Immature natural killer cell (primary cell): ENCODE data around the gene ATP10B. TPM values are rescaled to one million over a fixed set of nuclear protein-coding genes. Genes with fewer than 3 reads are reported as not detected.

Source experiments
- DNase-seq, 3 donors: peaks; one replicate each; pipeline ENCODE4 v3.0.0; 2022; ENCODE audit warnings: mixed read lengths in 1 of 3
- H3K27ac Mint-ChIP-seq, 6 donors: one replicate each; pipeline ENCODE4 v1.8.0; 2020; ENCODE audit warnings: mixed read lengths in 6 of 6, mild to moderate bottlenecking in 5 of 6, inconsistent platforms in 4 of 6, moderate library complexity in 3 of 6
- H3K27me3 Mint-ChIP-seq, 3 donors: one replicate each; pipeline ENCODE4 v1.8.0; 2020 to 2021; ENCODE audit warnings: low read depth in 3 of 3, mild to moderate bottlenecking in 3 of 3, mixed read lengths in 3 of 3, moderate library complexity in 3 of 3, inconsistent platforms in 1 of 3
- H3K36me3 Mint-ChIP-seq, 3 donors: one replicate each; pipeline ENCODE4 v1.8.0; 2020; ENCODE audit warnings: mixed read lengths in 3 of 3, inconsistent platforms in 2 of 3, mild to moderate bottlenecking in 2 of 3
- H3K4me1 Mint-ChIP-seq, 2 donors: one replicate each; pipeline ENCODE4 v1.8.0; 2020; ENCODE audit warnings: inconsistent platforms in 2 of 2, mild to moderate bottlenecking in 2 of 2, mixed read lengths in 2 of 2, moderate library complexity in 1 of 2
- H3K4me3 Mint-ChIP-seq, 5 donors: one replicate each; pipeline ENCODE4 v1.8.0; 2020; ENCODE audit warnings: mild to moderate bottlenecking in 5 of 5, mixed read lengths in 5 of 5, inconsistent platforms in 3 of 5, moderate library complexity in 3 of 5
- H3K9me3 Mint-ChIP-seq, 6 donors: one replicate each; pipeline ENCODE4 v1.8.0; 2020; ENCODE audit warnings: mild to moderate bottlenecking in 6 of 6, mixed read lengths in 6 of 6, inconsistent platforms in 4 of 6, moderate library complexity in 3 of 6
- polyA plus RNA-seq, 3 donors: library from polyadenylated mRNA; unstranded; fragments of 300-500 nt; fragmentation: Illumina TruSeq; gene quantifications; one replicate each; pipeline ENCODE4 v1.2.3, GENCODE V29; 2021

ATP10B gene
- polyA plus RNA-seq, 3 donors from 2014 or later, result not detected

GRCh38 chr5:160643616-160644240 lies 208.3 kb downstream of the ATP10B start:
- no peak for DNase-seq
- H3K9me3 Mint-ChIP-seq, result peaks cover 0 to 2% (median 0%) of the 10 kb centered on the region in 6 donors
- no peaks in the 10 kb centered on the region for H3K36me3 Mint-ChIP-seq
- H3K27ac Mint-ChIP-seq, result no peak overlapping the region
- H3K4me1 Mint-ChIP-seq, result no peaks in the 10 kb centered on the region
- H3K27me3 Mint-ChIP-seq, result peaks cover 0 to 6% (median 2%) of the 10 kb centered on the region in 3 donors
- H3K4me3 Mint-ChIP-seq, result no peak overlapping the region

- H3K36me3 Mint-ChIP-seq, result no peaks in the 10 kb centered on the region
- peaks cover 3 to 5% (median 5%) of the 10 kb centered on the region in 3 donors for H3K27me3 Mint-ChIP-seq
Observed at GRCh38 chr5:160641405-160641804, 210.6 kb downstream of the ATP10B start.

GRCh38 chr5:160640406-160640805 lies 211.6 kb downstream of the ATP10B start:
- no peak for DNase-seq
- Mint-ChIP-seq H3K27ac (no peak overlapping the region), H3K27me3 (peaks cover 3 to 5% (median 5%) of the 10 kb centered on the region in 3 donors), H3K9me3 (peaks cover 0 to 4% (median 0%) of the 10 kb centered on the region in 6 donors), H3K4me3 (no peak overlapping the region), H3K36me3 (no peaks in the 10 kb centered on the region), H3K4me1 (no peaks in the 10 kb centered on the region)

More at GRCh38 chr5:160641405-160641804, 210.6 kb downstream of the ATP10B start:
- no peak for DNase-seq
- Mint-ChIP-seq H3K4me3 (no peak overlapping the region), H3K4me1 (no peaks in the 10 kb centered on the region), H3K27ac (no peak overlapping the region), H3K9me3 (peaks cover 0 to 4% (median 0%) of the 10 kb centered on the region in 6 donors)

GRCh38 chr5:160638161-160638742 lies 213.8 kb downstream of the ATP10B start:
- Mint-ChIP-seq H3K27ac (no peak overlapping the region), H3K27me3 (peaks cover 3 to 5% (median 5%) of the 10 kb centered on the region in 3 donors), H3K4me1 (no peaks in the 10 kb centered on the region), H3K9me3 (peaks cover 0 to 4% (median 0%) of the 10 kb centered on the region in 6 donors), H3K4me3 (no peak overlapping the region), H3K36me3 (no peaks in the 10 kb centered on the region)
- no peak for DNase-seq

- DNase-seq, result no peak
- Mint-ChIP-seq H3K27me3 (peaks cover 3 to 5% (median 5%) of the 10 kb centered on the region in 3 donors), H3K4me3 (no peak overlapping the region), H3K27ac (no peak overlapping the region), H3K36me3 (no peaks in the 10 kb centered on the region), H3K4me1 (no peaks in the 10 kb centered on the region), H3K9me3 (peaks cover 0 to 4% (median 0%) of the 10 kb centered on the region in 6 donors)
Observed at GRCh38 chr5:160637357-160638090, 214.5 kb downstream of the ATP10B start.

GRCh38 chr5:160635663-160636062 lies 216.3 kb downstream of the ATP10B start:
- no peak overlapping the region for H3K4me3 Mint-ChIP-seq
- H3K4me1 Mint-ChIP-seq, result no peaks in the 10 kb centered on the region
- DNase-seq, result no peak
- no peaks in the 10 kb centered on the region for H3K36me3 Mint-ChIP-seq
- peaks cover 4 to 5% (median 5%) of the 10 kb centered on the region in 3 donors for H3K27me3 Mint-ChIP-seq
- H3K9me3 Mint-ChIP-seq, result peaks cover 0 to 4% (median 0%) of the 10 kb centered on the region in 6 donors
- no peak overlapping the region for H3K27ac Mint-ChIP-seq

GRCh38 chr5:160635046-160635445 lies 217.0 kb downstream of the ATP10B start:
- Mint-ChIP-seq H3K27ac (no peak overlapping the region), H3K9me3 (peaks cover 0 to 4% (median 0%) of the 10 kb centered on the region in 6 donors), H3K27me3 (peaks cover 4 to 5% (median 5%) of the 10 kb centered on the region in 3 donors), H3K4me1 (no peaks in the 10 kb centered on the region), H3K4me3 (no peak overlapping the region), H3K36me3 (no peaks in the 10 kb centered on the region)
- no peak for DNase-seq

GRCh38 chr5:160629003-160629402 lies 223.0 kb downstream of the ATP10B start:
- H3K36me3 Mint-ChIP-seq, result no peaks in the 10 kb centered on the region
- peaks cover 0 to 5% (median 0%) of the 10 kb centered on the region in 6 donors for H3K9me3 Mint-ChIP-seq
- no peak for DNase-seq
- H3K27ac Mint-ChIP-seq, result no peak overlapping the region
- H3K27me3 Mint-ChIP-seq, result peaks cover 2 to 5% (median 2%) of the 10 kb centered on the region in 3 donors
- H3K4me1 Mint-ChIP-seq, result no peaks in the 10 kb centered on the region
- no peak overlapping the region for H3K4me3 Mint-ChIP-seq

GRCh38 chr5:160628619-160628968 lies 223.4 kb downstream of the ATP10B start:
- Mint-ChIP-seq H3K27ac (no peak overlapping the region), H3K4me3 (no peak overlapping the region), H3K27me3 (peaks cover 2 to 5% (median 2%) of the 10 kb centered on the region in 3 donors), H3K36me3 (no peaks in the 10 kb centered on the region), H3K4me1 (no peaks in the 10 kb centered on the region), H3K9me3 (peaks cover 0 to 5% (median 0%) of the 10 kb centered on the region in 6 donors)
- DNase-seq, result no peak

- Mint-ChIP-seq H3K4me3 (no peak overlapping the region), H3K4me1 (no peaks in the 10 kb centered on the region), H3K27me3 (peaks cover 2 to 5% (median 4%) of the 10 kb centered on the region in 3 donors), H3K27ac (no peak overlapping the region), H3K9me3 (peaks cover 0 to 5% (median 0%) of the 10 kb centered on the region in 6 donors), H3K36me3 (no peaks in the 10 kb centered on the region)
- DNase-seq, result no peak
Observed at GRCh38 chr5:160627921-160628618, 223.9 kb downstream of the ATP10B start.

- Mint-ChIP-seq H3K27me3 (peaks cover 1 to 10% (median 5%) of the 10 kb centered on the region in 3 donors), H3K4me3 (no peak overlapping the region), H3K9me3 (peaks cover 0 to 4% (median 1%) of the 10 kb centered on the region in 6 donors), H3K4me1 (no peaks in the 10 kb centered on the region), H3K27ac (no peak overlapping the region), H3K36me3 (no peaks in the 10 kb centered on the region)
- DNase-seq, result no peak
Observed at GRCh38 chr5:160626322-160626721, 225.7 kb downstream of the ATP10B start.

GRCh38 chr5:160621526-160621925 lies 230.5 kb downstream of the ATP10B start:
- H3K36me3 Mint-ChIP-seq, result no peaks in the 10 kb centered on the region
- no peak for DNase-seq
- H3K27me3 Mint-ChIP-seq, result peaks cover 1 to 12% (median 4%) of the 10 kb centered on the region in 3 donors
- no peaks in the 10 kb centered on the region for H3K4me1 Mint-ChIP-seq
- H3K27ac Mint-ChIP-seq, result no peak overlapping the region
- H3K4me3 Mint-ChIP-seq, result no peak overlapping the region
- peaks cover 0 to 4% (median 0%) of the 10 kb centered on the region in 6 donors for H3K9me3 Mint-ChIP-seq

- Mint-ChIP-seq H3K4me3 (no peak overlapping the region), H3K36me3 (no peaks in the 10 kb centered on the region), H3K27me3 (peaks cover 1 to 12% (median 4%) of the 10 kb centered on the region in 3 donors), H3K27ac (no peak overlapping the region), H3K9me3 (peaks cover 0 to 4% (median 0%) of the 10 kb centered on the region in 6 donors), H3K4me1 (no peaks in the 10 kb centered on the region)
- DNase-seq, result no peak
Observed at GRCh38 chr5:160620401-160620800, 231.6 kb downstream of the ATP10B start.
